GM13976 (cell line): ENCODE data around the gene HDHD3.

ENCODE experiments used
- DNase-seq: peaks from one replicate; pipeline ENCODE4 v3.0.0; 2012; ENCODE audit warnings: low spot score
- CTCF ChIP-seq: IDR thresholded peaks from 2 replicates; pipeline ENCODE4 v1.5.1; 2012; ENCODE audit warnings: borderline replicate concordance, mild to moderate bottlenecking; ENCODE audit not compliant: insufficient read depth; ENCODE audit errors: extremely low read depth, missing control alignments, control extremely low read depth
- in situ Hi-C: fragments of 300-500 bp; cut with MboI; formaldehyde crosslinking; loops from one replicate; pipeline ENCODE4 v1.12.0; 2022; ENCODE audit warnings: low sequenced_read_pairs, mixed read lengths, inconsistent platforms; ENCODE audit not compliant: unreplicated experiment

HDHD3 gene

GRCh38 chr9:113376634-113377567 lies at the start of gene HDHD3:
Gene HDHD3, minus strand, starts transcription at chr9:113376986. Its CDS starts 2,632 bp downstream, at chr9:113374354.
- peak; percentile 96 for DNase-seq
- in situ Hi-C loops, result no loop called here

GRCh38 chr9:113425072-113425471 lies 48.3 kb upstream of the HDHD3 start:
- in situ Hi-C loops, result no loop called here
- TF ChIP-seq CTCF, result no peak
- no peak for DNase-seq

More at GRCh38 chr9:113376634-113377567, at the start of gene HDHD3:
- TF ChIP-seq CTCF, result no peak

- in situ Hi-C loops, result no loop called here
- no peak for DNase-seq
- TF ChIP-seq CTCF, result no peak
Measured at GRCh38 chr9:113421726-113422125, 44.9 kb upstream of the HDHD3 start.

GRCh38 chr9:113417370-113417769 lies 40.6 kb upstream of the HDHD3 start:
- no peak for DNase-seq
- in situ Hi-C loops, result no loop called here
- no peak for TF ChIP-seq CTCF

GRCh38 chr9:113416149-113416721 lies 39.4 kb upstream of the HDHD3 start:
- in situ Hi-C loops, result no loop called here
- peak; percentile 65 for DNase-seq
- TF ChIP-seq CTCF, result no peak

GRCh38 chr9:113410207-113410864 lies 33.5 kb upstream of the HDHD3 start, which contains the start of the genes C9orf43 and POLE3:
Gene C9orf43, plus strand, starts transcription at chr9:113410747. Its CDS starts 2,747 bp downstream, at chr9:113413494.
Gene POLE3, minus strand, starts transcription at chr9:113410675. Its CDS starts 382 bp downstream, at chr9:113410293.
- in situ Hi-C loops, result no loop called here
- DNase-seq, result peak; percentile 94
- no peak for TF ChIP-seq CTCF
